ENCODE measurements around the gene HMGXB3.
"Not testable (repeated sequence)": the region's sequence is repeated elsewhere in the genome, so short reads cannot be mapped to it uniquely, and the experiment has no call there.

HMGXB3 gene

DNA sequence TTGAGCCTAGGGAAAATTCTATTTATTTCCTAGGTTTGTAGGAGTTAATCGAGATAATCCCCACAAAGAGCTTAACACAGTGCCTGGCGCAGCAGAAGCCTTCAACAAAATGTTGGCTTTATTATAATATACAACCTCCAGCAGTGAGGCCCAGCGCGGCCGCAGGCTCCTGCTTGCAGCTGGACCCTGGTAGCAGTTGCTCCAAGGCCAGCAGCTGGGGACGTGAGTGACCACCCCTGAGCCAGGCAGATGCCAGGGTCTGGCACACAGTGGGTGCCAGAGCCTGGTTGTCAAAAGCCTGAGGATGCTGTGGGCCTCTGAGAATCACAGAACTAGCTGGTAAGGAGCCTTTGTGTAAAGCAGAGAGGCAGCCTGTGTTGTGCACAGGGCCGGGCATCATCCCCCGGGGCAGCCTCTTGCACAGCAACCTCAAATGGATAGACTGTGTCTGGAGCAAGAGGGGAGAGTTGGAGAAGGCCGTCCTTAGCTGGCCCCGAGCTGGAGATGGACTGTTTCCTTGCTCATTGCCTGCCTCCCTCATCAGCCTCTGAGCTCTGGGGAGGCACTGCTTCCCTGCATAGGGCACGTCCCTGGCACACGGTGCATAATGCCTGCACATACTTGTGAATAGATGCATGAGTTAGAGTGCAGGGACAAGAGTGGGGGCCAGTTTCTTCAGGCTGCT, 68.6 kb downstream of the HMGXB3 start:
- DNase-seq, result no peak

DNA sequence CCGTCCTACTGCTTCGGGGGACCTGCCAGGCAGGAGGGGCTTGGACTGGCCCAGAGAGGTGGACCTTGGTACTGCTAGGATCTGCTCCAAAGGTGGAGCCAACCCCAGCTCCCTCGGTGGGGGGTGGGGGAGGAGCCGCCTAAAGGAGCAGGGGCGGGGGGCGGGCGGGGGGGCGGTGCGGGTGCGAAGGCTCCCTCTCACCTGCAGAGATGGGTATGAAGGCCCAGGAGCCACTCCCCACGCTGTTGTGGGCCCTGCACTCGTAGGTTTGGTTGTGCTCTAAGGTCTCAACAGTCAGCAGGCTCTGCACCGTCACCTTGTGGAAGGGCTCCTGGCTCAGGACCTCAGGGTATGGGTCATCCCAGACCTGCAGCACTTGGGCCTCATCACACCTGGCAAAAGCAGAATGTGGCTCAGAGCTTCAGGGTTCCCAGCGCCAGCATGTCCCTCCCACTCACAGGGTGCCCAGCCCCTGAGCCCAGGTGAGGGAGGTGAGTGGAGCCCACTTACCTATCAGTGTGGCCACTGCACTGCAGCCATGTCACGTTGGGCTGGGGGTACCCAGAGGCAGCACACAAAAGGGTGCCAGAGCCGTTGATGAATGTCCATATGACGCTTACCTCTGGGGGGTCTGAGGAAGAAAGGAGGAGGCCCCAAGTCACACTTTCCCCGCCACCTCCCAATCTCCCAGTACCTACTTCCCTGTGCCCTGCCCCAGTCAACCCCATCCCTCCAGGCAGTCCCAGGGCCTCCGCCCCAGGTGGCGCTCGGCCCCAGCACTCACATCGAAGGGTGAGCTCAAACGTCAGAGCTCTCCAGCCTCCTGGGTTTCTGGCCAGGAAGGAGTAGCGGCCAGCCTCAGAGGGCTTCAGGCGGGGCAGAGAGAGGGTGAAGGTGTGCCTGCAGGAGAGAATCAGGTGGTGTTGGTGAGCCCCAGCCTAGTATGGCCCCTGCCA, 69.4 kb downstream of the HMGXB3 start:
- DNase-seq, result no peak

DNA sequence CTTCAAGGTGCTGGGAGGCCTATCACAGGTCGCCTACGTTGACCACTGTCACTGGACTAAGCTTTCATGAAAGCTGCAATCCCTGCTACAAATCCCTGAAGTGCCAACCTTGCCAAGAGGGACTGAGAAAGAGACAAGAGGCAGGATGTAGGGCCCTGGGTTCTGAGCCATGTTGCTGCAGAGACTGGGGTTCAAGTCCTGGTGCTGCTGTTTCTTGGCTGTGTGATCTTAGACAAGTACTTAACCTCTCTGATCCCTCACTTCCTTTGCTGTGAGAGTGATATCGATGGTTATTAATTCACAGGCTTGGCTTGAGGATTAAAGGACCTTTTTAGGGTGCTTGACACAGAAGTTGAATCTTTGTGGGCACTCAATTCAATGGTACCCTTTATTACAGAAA, 70.3 kb downstream of the HMGXB3 start:
- no peak for DNase-seq

DNA sequence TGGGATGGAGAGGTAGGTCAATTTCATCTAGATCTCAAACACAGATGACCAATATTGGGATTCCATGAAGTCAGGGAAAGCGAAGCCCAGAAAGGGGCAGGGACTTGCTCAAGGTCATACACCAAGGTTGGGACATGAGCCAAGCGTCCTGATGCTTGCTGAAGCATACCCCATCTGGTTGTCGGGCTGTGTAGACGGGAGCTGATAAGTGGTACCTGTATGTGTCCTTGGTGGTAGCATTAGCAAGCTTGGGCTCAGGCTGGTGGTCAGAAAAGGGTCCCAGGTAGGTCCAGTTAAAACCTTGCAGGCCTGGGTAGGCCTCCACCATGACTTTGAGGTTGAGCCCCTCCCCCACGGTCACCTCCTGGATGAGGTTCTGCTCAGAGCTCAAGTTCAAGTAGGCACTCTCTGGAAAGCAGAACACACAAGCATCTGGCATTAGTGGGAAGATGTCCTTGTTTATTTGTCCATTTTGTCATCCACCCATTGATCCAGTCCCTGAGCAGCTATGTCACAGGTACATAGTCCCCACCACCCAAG, 72.6 kb downstream of the HMGXB3 start:
- no peak for DNase-seq

DNA sequence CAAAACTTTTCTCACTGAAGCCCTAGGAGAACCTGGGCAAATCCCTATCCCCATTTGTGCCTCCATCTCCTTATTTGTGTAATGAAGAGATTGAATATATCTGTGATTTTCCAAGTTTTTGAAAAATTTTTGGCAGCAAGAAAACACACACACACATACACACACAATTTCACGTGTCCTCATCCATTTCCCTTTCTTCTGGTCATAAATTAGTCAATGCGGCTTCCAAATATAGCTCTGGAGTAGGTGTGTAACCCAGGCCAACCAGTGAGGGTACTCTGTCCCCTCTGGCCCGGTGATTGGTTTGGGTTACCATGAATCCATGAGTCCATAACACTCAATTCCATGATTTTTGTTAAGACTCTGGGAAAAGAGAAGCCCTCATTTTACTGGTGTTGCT, 73.1 kb downstream of the HMGXB3 start:
- DNase-seq, result no peak

DNA sequence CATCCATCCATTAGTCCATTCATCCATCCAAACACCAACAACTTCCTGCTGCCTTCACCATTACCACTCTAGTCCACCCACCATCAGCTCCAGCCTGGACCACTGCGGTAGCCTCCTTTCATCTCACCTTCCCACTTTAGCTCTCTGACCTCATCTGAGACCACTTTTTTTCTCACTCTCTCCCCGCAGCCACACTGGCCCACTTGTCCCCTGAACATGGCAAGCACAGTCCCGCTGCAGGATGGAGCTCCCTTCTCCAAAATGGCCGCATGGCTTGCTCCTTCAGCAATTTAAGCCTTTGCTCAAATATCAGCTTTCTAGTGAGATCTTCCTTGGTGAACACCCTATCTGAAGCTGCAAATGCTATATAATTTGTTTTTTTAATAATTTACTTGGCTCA, 74.7 kb downstream of the HMGXB3 start:
- DNase-seq, result no peak

DNA sequence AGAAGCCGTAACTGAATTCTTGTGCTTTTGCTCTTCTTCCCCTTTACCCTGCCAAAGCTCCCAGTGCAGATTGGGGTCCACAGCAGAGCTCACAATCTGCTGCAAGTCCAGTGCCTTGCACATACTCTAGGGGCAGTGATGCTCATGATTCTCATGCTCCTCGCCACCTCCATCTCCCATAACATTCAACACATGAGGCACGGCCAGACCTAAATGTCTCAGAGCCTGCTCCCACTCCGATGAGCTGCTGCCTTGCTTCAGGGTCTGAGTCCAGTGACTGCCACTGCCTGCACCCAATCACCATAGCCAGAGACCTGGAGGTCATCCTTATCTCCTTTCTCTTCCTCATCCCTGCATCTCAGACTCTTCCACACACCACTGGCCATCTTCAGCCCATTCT, 75.3 kb downstream of the HMGXB3 start:
- DNase-seq, result no peak

DNA sequence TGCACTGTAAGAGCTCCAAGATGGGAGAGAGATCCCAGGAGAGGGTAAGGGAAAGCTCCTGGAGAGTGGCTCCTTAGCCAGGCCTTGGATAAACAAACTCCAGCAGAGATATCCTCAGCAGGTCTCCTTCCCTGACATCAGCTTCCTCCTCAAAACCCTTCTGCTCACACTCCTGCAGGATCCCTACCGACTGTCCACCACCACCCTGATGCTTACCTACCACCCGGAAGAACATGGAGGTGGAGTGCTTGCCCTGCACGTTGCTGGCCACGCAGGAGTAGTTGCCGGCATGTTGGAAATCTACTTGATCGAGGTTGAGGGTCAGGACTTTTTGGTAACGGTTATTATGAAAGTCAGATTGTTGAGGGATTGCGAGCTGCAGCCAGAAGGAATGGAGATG, 76.5 kb downstream of the HMGXB3 start:
- DNase-seq, result no peak

DNA sequence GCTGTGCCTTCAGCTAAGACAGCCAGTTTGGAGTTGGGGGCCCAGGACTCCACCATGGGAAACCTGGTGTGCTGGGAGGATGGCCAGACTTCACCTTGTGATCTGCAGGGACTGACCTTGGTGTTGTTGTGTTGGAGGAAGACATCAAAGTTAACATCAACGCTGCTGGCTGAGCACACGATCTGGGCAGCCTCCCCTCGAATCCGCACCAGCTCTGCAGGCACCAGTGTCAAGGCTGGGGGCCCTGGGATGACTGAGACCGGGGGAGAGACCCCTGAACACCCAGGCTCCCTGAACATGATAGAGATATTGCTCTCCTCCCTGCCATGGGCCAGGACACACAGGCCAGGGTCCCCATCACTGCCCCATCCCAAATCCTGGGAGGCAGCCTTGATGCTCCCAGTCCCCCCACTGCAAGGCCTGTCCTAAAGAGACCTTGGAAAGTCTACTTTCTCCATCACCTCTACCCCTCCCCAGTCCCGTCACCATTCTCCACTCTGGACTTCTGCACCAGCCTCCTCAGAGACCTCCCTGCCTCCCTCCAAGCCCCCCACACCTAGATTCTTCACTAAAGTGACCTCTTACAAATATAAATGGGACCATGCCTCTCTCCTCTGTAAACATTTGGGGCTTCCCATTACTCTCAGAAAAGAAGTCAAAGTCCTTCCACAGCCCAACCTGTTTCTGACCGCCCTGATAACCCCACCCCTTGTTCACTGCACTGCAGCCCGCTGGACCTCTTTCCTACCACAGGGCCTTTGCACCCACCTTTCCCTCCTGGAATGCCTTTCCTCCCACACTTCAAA, 77.7 kb downstream of the HMGXB3 start:
- no peak for DNase-seq

DNA sequence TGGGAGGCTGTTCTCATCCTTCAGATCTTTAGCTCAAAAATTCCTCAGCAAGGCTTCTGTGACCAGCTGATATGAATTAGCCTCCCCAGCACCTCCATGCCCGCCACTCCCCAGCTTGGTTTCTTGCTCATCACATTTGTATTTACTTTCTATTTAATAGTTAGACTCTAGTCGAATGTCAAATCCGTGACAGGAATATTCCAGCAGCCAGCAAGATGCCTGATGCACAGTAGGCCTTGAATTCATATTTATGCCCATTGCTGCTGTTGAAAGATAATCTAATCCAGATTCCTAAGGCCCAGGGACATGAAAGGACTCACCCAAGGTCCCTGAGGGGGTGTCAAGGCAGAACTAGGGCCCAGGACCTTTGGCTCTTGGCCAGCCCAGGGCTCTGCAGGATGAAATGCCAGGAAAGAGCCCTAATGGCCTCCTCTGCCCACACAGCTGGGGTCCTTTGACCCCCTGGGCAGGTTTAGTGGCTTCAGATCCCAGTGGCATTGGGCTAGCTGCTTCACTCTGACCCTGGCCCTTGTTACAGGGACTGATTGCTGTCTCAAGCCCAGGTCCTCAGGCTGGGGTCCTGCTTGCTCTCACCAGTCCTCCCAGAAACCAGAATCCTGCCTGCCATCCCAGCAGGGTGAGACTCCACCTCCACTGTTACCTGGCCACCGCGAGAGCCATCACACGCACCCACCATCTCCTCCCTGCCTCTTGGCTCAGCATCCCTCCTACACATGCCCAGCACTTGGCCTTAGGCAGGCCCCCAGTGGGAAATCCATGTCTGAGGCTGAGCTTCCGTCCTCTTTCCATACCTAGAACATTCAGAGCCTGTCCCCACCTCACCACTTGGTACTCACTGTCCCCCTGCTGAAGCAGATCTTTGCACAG, 78.5 kb downstream of the HMGXB3 start:
- DNase-seq, result no peak

DNA sequence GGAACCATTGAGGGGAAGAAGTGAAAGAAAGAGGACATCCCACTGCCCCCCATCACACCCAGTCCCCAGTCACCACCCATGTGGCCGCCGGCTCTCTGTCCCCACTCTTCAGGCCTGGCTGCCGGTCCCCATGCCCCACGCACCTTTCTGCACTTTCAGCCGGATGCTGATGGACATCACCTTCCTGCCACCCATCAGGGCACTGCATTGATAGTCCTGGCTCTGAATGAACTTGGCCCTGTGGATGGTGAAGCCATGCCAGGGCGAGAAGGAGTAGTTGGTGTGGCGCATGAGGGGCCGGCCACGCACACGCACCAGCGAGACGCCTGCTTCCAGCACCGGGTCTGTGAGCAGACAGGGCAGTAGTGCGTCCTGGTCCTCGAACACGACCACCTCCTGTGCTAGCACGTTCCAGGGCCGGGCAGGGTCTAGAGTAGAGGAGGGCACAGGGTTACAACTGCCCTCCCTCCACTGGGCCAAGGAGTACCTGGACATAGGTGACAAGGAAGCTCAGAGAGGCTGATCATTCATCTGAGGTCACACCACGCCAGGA, 79.4 kb downstream of the HMGXB3 start:
- no peak for DNase-seq

DNA sequence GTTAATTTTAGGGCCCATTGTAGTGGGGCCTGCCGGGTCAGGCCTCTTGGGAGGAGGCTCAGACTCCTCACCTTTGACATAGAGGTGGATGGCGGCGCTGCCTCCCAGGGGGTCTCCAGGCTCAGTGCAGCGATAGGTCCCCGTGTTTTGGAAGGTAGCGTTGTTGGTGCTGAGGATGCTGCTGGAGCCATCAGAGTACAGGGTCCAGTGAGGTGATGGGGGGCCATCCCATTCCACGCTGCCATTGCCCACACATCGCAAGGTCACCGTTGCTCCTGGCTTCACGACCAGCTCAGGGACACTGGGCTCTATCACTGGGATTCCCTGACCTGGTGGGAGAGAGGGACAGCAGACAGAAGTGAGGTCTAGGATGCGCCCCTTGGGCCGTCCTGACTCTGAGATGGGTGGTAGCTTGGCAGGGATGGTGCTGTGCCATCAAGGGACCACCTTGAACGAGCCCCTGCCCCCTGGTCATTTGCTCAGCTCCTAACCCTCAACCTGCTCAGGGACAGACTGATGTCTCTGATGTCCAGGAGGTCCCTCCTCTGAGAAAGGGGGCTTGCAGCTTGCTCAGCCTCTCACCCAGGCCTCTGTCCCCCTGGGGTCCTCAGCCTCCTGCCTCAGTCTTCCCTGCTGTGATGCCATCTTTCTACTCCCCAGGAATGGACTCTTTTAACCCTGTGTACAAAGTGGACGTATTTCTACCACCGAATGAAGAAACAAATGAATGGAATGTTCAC, 80.3 kb downstream of the HMGXB3 start:
- DNase-seq, result no peak

DNA sequence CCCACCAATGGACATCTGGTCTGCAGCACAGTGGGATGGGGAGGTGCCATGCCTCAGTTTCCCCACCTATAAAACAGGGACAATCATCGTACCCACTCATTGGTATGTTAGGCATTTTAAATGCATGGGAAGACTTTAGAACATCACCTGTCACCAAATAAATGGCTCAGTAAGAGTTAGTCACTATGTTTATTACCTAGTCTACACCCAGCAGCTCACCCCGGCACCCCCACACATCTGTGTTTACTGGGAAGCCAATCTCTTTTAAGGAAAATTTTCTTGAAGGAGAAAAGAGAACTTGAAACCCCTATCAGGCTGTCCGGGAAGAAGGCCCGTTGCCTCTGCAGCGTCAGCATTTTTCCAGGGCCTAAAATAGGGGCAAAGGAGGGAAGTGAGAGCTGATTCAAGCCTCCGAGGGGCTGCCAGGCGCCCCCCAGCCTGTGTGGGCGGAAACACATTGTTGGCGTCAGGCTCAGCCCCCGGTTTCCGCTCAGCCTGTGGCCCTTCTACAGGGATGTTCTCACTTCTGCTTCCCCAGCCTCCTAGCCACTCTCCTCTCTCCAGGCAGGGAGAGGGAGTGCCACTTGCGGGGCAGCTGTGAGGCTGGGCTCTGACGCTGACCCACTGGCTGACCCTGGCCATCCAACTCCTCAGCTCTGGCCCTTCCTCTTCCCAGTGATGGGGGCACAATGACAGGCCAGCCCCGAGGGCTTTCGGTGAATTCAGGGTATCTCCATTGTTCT, 81.2 kb downstream of the HMGXB3 start:
- DNase-seq, result no peak

DNA sequence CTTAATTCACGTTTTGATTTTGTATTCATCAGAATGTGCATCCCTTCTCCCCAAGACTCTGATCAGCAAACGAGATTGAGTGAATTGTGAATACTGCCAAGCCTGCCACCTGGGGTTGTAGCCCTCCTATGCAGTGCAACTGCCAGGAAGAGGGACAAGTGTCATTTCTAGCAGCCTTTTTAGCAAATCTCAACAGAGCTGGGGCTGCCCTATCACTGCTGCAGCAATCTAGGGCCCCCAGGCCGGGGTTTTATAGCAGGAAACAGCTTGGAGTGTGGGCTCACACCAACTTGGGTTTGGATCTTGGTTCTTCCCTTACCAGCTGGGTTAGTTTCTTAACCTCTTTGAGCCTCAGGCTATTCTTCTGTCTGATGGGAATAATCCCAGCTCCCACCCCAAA, 81.8 kb downstream of the HMGXB3 start:
- no peak for DNase-seq

DNA sequence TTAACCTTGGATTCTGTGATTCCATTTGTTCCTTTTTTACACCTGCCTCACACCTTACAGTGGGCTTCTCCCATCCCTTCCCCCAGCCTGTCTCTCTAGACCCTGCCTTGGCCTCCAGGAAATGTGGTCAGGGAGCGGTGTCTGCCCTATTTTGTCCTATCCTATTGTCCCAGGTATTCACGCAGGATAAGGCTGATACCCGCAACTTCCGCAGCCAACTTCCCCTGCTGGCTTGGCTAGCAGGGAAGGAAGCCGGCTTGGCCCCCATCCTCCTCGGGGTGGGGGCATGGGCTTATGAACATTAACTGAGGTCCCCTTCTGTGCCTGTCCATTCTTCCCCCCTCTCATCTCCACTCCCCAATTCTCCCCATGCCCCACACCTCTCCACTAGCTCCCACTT, 82.3 kb downstream of the HMGXB3 start:
- no peak for DNase-seq

DNA sequence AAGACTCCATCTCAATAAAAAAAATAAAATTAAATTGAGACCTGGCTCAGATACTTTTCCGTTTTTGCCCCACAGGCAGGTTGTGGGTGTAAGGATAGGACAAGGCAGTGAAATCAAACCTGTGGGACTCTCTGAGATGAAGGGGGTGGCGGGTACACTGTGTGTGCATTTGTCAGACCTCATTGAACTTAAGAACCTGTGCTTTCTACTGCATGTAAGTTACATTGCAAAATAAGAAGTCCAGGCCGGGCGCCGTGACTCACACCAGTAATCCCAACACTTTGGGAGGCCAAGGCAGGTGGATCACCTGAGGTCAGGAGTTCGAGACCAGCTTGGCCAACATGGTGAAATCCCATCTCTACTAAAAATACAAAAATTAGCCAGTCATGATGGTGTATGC, 84.2 kb downstream of the HMGXB3 start:
- DNase-seq, result not testable (repeated sequence)

DNA sequence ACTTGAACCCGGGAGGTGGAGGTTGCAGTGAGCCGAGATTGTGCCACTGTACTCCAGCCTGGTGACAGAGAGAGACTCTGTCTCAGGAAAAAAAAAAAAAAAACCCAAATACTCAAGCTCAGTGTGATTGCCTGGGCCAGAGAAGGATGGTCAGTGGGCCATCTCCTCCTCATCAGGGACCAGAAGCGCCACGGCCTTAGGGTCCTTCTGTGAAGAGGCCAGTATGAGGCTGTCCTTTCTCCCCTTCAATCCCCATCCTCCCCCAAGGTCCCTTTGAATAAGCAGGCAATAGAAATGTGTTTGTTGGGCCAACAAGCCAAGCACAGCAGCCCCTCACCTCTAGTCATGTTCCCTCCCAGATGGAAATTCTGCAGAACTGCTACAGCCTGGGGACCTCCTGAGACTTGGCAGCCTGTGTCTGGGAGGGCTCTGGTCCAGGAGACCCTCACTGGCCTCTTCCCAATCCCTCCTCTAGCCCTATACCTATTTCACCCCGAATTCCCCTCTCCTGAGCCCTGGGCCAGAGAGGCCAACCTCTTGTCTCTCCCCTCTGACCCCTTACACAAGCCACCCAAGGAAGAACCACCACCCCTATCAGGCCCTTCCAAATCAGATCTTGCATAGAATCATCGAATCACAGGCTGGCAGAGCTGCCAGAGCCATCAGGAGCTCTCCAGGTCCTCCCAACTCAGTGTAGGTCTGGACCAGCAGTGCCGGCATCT, 84.8 kb downstream of the HMGXB3 start:
- no peak for DNase-seq

DNA sequence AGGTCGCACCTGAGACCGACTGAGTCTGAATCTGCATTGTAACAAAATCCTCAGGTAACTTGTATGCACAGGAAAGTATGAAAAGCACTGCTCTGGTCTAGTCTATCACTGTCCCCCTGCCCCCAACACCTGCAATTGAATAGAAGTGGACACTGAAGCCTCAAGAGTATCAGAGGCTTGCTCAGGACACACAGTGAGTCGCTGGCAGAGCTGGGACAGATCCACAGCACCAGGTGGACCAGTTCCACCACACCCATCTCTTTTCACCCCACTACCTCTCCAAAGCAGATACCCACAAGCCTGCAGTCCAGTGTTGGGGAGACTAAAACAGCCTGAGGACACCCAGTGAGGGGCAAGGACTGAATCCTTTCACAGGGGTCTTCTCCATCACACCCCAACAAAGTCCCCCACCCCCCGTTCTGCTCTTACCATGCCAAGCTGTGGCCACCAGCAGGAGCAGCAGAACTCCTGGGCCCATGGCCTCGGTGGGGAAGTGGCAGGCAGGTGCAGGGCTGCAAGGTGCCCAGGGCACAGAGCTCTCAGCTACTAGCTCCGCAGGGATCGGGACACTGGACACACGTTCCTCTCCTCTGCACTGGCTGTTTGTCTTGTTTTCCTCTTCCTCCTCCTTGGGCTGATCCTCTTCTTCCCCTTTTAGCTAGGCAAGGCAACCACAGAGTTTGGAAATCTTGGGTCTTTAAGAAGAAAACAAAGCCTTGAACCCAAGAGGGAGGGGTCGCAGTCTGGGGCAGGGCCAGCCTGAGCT, 85.6 kb downstream of the HMGXB3 start, which contains the start of gene CSF1R:
Gene CSF1R (minus strand): TSS at position 605 of the 766 bp plus-strand sequence. CDS start 127 bp downstream, at position 478.
- DNase-seq, result no peak
